Left lobe of liver (tissue), 2 donors: Measurements from ENCODE around the gene ENPP6. TPM values are rescaled to one million over a fixed set of nuclear protein-coding genes. Genes with fewer than 3 reads are reported as not detected.
A peak's percentile ranks its signal among the peaks of the same experiment; 100 is the strongest.

Source experiments
- ATAC-seq: fragments of 200-7000 bp; cut with Tn5 transposase; one replicate; pipeline ENCODE4 v1.9.1; 2020; ENCODE audit warnings: mild to moderate bottlenecking, moderate library complexity
- DNase-seq: peaks from one replicate; pipeline ENCODE4 v3.0.0-alpha.2; 2020; ENCODE audit warnings: low spot score
- total RNA-seq: library from RNA; stranded (reverse); gene quantifications from one replicate; pipeline ENCODE4 v1.2.1, GENCODE V29; 2021
- donor health status: DM: no; HTN: no; CAD: no; lungs with moderate emphysema.
- donor health status: DM: no; HTN: yes; CAD: no.

ENPP6 gene
- 0.05 TPM for total RNA-seq

DNA sequence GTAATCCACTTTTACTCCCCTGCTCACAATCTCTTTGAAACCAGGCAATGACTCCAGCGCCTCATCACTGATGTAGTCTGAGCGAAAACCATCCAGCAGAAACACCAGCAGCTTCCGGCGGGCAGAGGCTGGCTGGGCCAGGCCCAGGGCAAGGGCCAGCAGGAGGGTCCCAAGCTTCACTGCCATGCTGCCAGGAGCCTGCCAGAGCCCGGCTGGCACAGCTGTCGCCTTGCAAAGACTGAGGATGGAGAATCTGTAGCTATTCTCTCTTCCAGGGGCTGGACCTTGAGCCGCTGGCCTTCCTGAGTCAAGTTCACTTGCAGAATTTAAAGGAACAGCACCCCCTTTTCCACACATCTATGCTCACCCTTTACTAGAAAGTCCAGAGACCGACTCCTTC is at the start of gene ENPP6:
Gene ENPP6 (minus strand): TSS at position 240 of the 400 bp plus-strand sequence. CDS start 54 bp downstream, at position 186.
- no peak for DNase-seq
- ATAC-seq, result no peak

- DNase-seq (no peak), ATAC-seq (no peak)
These were observed 49.5 kb upstream of the ENPP6 start for GRCh38 chr4:184267206-184267608.

DNA sequence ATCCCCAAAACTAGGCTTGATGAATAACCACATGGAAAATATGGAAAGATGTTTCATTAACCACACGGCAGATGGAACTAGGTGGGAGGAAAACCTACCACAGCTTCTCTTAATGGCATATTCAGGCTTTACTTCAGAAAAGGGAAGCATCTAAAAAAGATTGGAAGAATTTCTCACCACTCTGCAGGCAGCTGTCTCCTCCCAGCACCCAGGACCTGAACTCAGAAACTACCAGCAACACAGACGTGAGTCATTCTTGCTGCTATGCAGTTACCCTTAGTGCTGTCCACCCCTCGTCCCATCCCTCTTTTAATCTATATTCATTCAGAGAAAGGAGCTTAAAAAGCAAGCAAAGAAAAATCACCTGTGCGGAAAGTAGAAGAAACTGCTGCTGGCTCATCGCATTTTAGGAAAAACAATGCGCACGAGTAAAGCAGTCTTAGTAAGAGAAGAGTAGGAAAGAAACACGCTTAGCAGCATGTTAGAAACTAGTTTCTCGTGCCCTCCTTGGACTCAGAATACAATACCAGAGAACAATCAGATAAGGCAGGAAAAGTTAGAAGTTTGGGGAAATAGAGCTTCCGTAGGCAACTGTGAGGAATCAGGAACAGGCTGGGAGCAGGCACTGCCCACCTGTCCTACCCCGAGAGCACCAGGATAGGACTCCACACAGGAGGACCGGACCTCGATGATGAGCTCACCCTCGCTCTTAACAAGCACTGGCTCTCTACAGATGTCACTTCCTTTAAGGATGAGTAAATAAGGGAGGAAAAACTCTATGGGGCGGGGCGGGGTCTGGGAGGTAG is 48.1 kb upstream of the ENPP6 start:
- DNase-seq, result no peak
- ATAC-seq, result no peak

DNA sequence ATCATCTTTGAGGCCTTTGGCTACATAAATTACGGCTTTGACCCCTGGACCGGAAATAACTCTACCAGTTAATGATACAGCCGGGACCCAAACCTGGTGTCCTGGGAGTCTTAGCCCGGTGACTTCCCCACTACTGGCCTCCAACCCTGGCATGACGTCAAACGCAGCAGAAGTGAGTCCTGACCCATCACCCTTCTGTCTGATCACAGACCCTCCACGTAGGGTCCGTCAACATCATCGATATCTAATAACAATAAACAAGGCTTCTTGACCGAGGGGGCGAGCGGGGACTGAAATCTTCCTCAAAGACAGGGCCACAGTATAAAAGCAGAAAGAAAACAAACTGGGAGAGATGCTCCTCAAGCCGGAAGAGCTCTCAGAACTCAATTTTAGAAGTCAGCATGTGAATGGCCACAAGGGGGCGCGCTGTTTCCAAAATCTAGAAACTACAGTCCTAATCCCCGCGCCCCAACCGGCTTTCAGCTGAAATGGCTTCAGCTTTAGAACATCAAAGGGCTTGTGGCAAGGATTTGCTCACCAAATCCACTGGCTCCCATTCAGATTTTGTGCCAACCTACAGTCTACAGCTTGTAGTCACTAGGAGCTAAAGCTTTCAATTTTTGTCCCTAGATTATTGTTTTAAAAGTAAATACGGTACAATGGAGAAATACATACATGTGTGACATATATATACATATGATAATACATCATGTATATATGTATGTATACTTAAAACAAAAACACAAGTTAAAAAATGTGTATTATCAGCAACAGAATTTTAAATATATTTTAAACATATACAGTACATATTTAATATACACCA is 46.4 kb upstream of the ENPP6 start:
- DNase-seq (peak; percentile 90), ATAC-seq (peak; percentile 98)

- DNase-seq (no peak), ATAC-seq (no peak)
These were observed 45.8 kb upstream of the ENPP6 start for GRCh38 chr4:184263461-184263860.

GRCh38 chr4:184262901-184263300 is 45.2 kb upstream of the ENPP6 start:
- no peak for ATAC-seq

DNA sequence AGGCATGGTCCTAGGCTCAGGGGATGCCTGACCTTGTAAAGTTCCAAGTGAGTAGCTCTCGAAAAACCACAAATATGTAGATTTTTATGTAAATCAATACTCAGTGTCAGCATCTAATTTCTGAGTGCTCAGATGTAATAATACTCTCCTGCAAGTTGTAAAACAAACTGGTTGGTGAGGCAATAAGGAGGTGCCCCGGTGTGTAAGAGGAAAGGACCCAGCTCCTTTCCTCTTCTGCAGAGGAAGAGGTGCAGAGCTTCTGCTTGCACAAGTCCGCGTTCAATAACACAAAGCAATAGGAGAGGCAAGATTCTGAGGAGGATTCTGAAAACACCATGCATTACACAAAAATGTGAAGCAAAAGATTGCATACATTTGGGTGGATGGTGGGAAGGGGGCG is 43.6 kb upstream of the ENPP6 start:
- ATAC-seq, result no peak
- no peak for DNase-seq

More at GRCh38 chr4:184262901-184263300, 45.2 kb upstream of the ENPP6 start:
- DNase-seq, result no peak

- ATAC-seq, result no peak
- no peak for DNase-seq
These were observed 42.2 kb upstream of the ENPP6 start for GRCh38 chr4:184259866-184260265.

DNA sequence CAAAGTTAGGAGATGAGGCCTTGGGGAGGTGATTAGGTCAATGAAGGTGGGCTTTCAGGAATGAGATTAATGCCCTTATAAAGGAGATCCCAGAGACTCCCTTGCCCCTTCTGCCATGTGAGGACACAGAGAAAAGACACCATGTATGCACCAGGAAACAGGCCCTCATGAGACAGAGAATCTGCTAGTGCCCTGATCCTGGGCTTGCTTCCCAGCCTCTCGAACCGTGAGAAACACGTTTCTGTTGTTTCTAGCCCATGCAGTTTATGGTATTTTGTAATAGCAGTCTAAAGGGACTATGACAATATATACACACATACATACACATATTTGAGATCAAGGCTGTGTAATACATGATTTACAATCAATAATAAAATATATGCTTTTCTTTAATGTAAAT is 41.4 kb upstream of the ENPP6 start:
- DNase-seq (no peak), ATAC-seq (no peak)

- DNase-seq (no peak), ATAC-seq (no peak)
These were observed 38.4 kb upstream of the ENPP6 start for GRCh38 chr4:184255871-184256642.

- ATAC-seq (no peak), DNase-seq (no peak)
These were observed 37.7 kb upstream of the ENPP6 start for GRCh38 chr4:184255361-184255760.

DNA sequence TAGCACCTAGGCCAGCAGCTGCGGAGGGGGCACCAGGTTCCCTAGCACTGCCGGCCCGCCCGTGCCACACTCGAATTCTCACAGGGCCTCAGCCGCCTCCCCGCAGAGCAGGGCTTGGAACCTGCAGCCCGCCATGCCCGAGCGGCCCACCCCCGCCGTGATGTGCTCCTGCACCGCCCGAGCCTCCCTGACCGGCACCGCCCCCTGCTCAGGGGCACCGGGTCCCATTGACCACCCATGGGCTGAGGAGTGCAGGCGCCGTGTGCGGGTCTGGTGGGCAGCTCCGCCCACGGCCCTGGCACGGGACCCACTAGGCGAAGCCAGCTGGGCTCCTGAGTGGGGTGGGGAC is 35.4 kb upstream of the ENPP6 start:
- ATAC-seq, result no peak
- no peak for DNase-seq

- DNase-seq, result no peak
- no peak for ATAC-seq
These were observed 34.7 kb upstream of the ENPP6 start for GRCh38 chr4:184252136-184253071.

- DNase-seq, result no peak
- ATAC-seq, result no peak
These were observed 34.0 kb upstream of the ENPP6 start for GRCh38 chr4:184251670-184251980.

DNA sequence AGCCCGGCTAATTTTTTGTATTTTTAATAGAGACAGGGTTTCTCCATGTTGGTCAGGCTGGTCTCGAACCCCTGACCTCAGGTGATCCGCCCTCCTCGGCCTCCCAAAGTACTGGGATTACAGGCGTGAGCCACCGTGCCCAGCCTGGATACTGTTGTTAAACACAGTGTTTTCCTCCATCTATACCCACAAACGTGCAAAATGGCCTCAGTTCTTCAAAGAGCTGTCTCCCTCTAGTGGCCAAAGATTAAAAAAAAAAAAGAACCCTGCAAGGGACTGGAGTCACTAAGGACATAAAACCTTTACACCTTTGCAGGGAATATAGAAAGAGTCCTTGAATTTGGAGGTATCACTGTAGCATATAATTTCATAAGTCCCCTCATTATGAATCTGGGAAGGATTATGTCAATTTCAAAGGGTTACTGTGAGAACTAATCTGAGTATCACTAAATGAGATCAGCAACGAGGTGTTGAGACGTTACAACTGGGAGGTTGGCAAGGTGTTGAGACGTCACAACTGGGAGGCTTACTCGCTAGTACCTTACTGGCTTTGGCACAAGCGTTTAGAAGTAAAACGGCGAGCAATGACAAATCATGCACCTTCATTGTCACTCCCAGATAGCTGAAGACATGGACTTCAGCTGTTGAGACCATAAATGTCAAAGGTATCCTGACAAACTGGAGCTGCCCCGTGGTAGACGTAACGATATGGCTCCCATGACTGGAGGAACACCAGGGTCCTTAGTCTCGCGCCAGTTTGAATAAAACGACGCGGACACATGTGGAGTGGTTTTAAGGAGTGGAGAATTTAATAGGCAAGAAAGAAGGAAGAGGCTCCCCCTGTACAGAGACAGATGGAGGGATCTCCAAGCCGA is 33.4 kb upstream of the ENPP6 start:
- DNase-seq (no peak), ATAC-seq (peak; percentile 92)

DNA sequence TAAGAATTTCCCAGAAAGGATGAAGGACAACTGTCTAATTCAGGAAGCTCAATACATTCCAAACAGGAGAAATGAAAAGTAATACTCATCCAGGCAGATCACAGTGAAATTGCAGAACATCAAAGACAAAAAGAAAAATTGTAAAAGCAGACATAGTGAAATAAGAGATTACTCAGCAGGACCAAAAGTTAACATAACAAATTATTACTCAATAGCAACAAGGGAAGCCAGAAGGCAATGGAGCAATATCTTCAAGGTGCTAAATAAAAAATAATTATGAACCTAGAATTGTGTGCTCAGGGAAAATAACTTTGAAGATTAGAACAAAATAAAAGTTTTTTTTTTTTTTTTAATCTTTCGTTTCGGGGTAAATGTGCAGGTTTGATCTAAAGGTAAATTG is 30.5 kb upstream of the ENPP6 start:
- DNase-seq (no peak), ATAC-seq (no peak)

- ATAC-seq (no peak), DNase-seq (no peak)
These were observed 29.7 kb upstream of the ENPP6 start for GRCh38 chr4:184247421-184247820.

GRCh38 chr4:184246426-184246825 is 28.8 kb upstream of the ENPP6 start:
- ATAC-seq (no peak), DNase-seq (no peak)

DNA sequence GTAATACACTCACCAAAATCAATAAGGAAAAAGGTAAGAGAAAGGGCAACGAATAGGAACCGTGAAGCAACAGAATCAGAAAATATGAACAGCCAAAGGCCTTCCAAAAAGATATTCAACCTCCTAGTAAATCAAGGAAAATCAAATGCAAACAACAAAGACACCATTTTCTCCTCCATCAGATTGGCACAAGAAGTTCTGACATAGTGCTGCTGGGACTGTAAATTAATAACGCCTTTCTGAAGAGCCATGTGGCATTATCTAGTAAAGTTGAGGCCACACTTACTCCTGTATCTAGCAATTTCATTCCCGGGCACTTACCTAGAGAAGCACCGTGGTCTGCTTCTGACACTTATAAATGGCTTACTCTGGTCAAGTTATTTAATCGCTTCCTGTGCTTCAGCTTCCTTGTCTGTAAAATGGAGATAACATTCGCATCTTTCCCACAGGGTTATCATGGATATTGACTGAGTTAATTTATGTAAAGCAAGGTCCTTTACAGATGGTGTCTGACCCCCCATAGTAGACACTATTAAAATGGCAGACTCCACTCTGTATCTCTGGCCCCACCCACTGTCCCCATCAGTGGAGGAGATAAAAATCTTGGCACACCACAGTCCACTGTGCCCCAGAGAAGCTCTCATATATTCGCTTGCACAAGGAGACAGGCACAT is 20.5 kb upstream of the ENPP6 start:
- ATAC-seq, result no peak
- no peak for DNase-seq
